Caco-2 (cell line): ENCODE data around the gene LYRM2. TPM values are rescaled to one million over a fixed set of nuclear protein-coding genes. Genes with fewer than 3 reads are reported as not detected.

Experiments
- BruUV-seq: library from RNA; stranded (reverse); fragments of 400-500 nt; replicated peaks from 2 replicates; lab custom pipeline; 2021; lab: Mats Ljungman, UMichigan
- CTCF ChIA-PET: fragments of 300-600 bp; sonication (Branson Sonifier 250); formaldehyde crosslinking; loops from one replicate; lab custom pipeline; 2022; ENCODE audit warnings: antibody characterized with exemption; lab: Charles Lee
- POLR2A ChIA-PET: fragments of 300-600 bp; sonication (Branson Sonifier 250); formaldehyde crosslinking; loops from one replicate; lab custom pipeline; 2022; ENCODE audit warnings: antibody characterized with exemption; lab: Charles Lee
- DNase-seq, 2 experiments: peaks; one replicate each; pipeline versions ENCODE4 v3.0.0 to v3.0.0-alpha.2; 2020 to 2022
- H3K27me3 ChIP-seq: replicated peaks from 2 replicates; pipeline ENCODE4 v1.6.0; 2011; ENCODE audit warnings: low read length; ENCODE audit not compliant: control insufficient read depth, insufficient read depth
- H3K36me3 ChIP-seq: 2 replicates; pipeline ENCODE4 v1.5.1; 2011; ENCODE audit warnings: low read length; ENCODE audit not compliant: control insufficient read depth, insufficient read depth
- H3K4me1 ChIP-seq: fragments of 250-450 bp; sonication (Bioruptor Pico); 2 replicates; pipeline ENCODE4 v1.5.1; 2020; ENCODE audit warnings: mild to moderate bottlenecking
- H3K4me3 ChIP-seq: 2 replicates; pipeline ENCODE4 v1.5.1; 2011; ENCODE audit warnings: low read depth, mild to moderate bottlenecking, control low read depth, low read length
- H3K9me3 ChIP-seq: fragments of 250-450 bp; sonication (Bioruptor Pico); 2 replicates; pipeline ENCODE4 v1.5.1; 2020; ENCODE audit warnings: mild to moderate bottlenecking, moderate library complexity
- H3K27ac Mint-ChIP-seq: one replicate; pipeline ENCODE4 v1.8.0; 2022; ENCODE audit warnings: mixed read lengths; ENCODE audit not compliant: unreplicated experiment
- H3K27me3 Mint-ChIP-seq: one replicate; pipeline ENCODE4 v1.8.0; 2022; ENCODE audit warnings: mixed read lengths; ENCODE audit not compliant: insufficient read depth, unreplicated experiment
- H3K36me3 Mint-ChIP-seq: one replicate; pipeline ENCODE4 v1.8.0; 2022; ENCODE audit warnings: mild to moderate bottlenecking, mixed read lengths; ENCODE audit not compliant: insufficient read depth, unreplicated experiment
- H3K4me1 Mint-ChIP-seq: one replicate; pipeline ENCODE4 v1.8.0; 2022; ENCODE audit warnings: low read depth, mixed read lengths; ENCODE audit not compliant: unreplicated experiment
- H3K4me3 Mint-ChIP-seq: one replicate; pipeline ENCODE4 v1.8.0; 2022; ENCODE audit warnings: mild to moderate bottlenecking, moderate library complexity, mixed read lengths; ENCODE audit not compliant: unreplicated experiment
- H3K9me3 Mint-ChIP-seq: one replicate; pipeline ENCODE4 v1.8.0; 2022; ENCODE audit warnings: mixed read lengths; ENCODE audit not compliant: unreplicated experiment
- intact Hi-C: fragments of 100-400 bp; cut with micrococcal nuclease; formaldehyde crosslinking; loops from one replicate; pipeline ENCODE4 v1.10.0; 2022; ENCODE audit not compliant: unreplicated experiment
- total RNA-seq: library from RNA; stranded (reverse); gene quantifications from 2 replicates; pipeline ENCODE4 v1.2.3, GENCODE V29; 2022
- TF ChIP-seq, protein P1 (sequence below), 2 experiments: fragments of 200-600 bp in 1 of 2; IDR thresholded peaks; 1 replicate in 1 of 2; 2 replicates in 1 of 2; pipeline versions ENCODE4 v1.5.1 to v1.8.0; 2011 to 2022; ENCODE audit warnings: antibody characterized with exemption in 1 of 2, control low read depth in 1 of 2, inconsistent platforms in 1 of 2, low read depth in 1 of 2, low read length in 1 of 2, mild to moderate bottlenecking in 1 of 2, moderate library complexity in 1 of 2; ENCODE audit not compliant: insufficient read depth in 1 of 2, severe bottlenecking in 1 of 2, unreplicated experiment in 1 of 2

LYRM2 gene
- total RNA-seq, 1 experiment from 2014 or later: 40.9 TPM

DNA sequence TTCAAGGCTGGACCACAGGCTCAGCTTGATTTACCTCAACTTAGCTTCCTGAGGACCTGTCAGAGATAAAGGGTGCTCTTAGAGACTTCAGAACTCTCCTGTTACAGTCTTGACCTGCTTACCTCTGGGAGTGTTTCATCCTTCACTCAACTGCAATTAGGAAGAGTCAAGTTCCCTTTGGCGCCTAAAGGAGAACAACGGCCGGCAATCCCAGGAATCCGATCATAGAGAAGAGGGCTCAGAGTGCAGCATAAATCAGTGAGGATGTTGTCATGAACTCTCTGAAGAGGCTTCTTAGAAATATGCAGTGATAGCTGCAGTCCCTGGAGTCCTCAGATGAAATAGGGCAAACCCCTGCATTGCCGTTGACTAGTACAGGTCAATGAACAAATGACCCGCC, 36.4 kb downstream of the LYRM2 start:
- Mint-ChIP-seq H3K9me3 (peaks cover 6% of the 10 kb centered on the region), H3K4me1 (peaks cover 6% of the 10 kb centered on the region), H3K36me3 (no peaks in the 10 kb centered on the region), H3K27ac (no peak overlapping the region), H3K4me3 (no peak overlapping the region), H3K27me3 (no peaks in the 10 kb centered on the region)
- intact Hi-C loops: no loop called here
- DNase-seq: no peak
- Histone ChIP-seq H3K36me3 (no peaks in the 10 kb centered on the region), H3K4me1 (peaks cover 4% of the 10 kb centered on the region; the same call in 1 of the 2 replicates), H3K4me3 (no peak overlapping the region), H3K9me3 (no peaks in the 10 kb centered on the region), H3K27me3 (no peaks in the 10 kb centered on the region)
- ChIA-PET POLR2A (no interaction called here), CTCF (no interaction called here)
- BruUV-seq: no TSS peak
- TF ChIP-seq, protein P1, sequence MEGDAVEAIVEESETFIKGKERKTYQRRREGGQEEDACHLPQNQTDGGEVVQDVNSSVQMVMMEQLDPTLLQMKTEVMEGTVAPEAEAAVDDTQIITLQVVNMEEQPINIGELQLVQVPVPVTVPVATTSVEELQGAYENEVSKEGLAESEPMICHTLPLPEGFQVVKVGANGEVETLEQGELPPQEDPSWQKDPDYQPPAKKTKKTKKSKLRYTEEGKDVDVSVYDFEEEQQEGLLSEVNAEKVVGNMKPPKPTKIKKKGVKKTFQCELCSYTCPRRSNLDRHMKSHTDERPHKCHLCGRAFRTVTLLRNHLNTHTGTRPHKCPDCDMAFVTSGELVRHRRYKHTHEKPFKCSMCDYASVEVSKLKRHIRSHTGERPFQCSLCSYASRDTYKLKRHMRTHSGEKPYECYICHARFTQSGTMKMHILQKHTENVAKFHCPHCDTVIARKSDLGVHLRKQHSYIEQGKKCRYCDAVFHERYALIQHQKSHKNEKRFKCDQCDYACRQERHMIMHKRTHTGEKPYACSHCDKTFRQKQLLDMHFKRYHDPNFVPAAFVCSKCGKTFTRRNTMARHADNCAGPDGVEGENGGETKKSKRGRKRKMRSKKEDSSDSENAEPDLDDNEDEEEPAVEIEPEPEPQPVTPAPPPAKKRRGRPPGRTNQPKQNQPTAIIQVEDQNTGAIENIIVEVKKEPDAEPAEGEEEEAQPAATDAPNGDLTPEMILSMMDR (IDR thresholded peaks at IDR 0.05; ENCODE audit: insufficient read depth in 1 of 2, low read depth in 1 of 2, low read length in 1 of 2, severe bottlenecking in 1 of 2, unreplicated experiment in 1 of 2): no peak

DNA sequence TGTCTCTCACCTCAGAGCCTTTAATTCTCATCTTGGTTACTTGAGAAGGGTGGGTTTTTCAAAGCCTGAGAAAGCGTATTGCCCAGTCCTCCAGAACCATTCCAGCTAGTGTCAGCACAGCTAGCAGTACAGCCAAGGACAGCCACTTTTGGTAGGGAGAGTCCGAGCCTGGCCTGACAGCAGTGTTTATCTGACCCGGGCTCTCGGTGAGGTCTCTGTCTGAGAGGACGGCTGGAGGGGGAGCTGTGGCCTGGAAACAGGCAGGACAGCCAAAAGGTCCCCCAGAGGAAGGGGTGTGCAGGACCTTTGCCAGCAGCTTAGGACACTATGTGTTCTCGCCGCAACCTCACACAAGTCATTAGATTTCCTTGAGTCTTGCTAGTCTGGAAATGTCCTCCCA, 38.8 kb downstream of the LYRM2 start:
- Mint-ChIP-seq H3K9me3 (peaks cover 6% of the 10 kb centered on the region), H3K27ac (no peak overlapping the region), H3K36me3 (no peaks in the 10 kb centered on the region), H3K4me3 (no peak overlapping the region), H3K27me3 (no peaks in the 10 kb centered on the region), H3K4me1 (peaks cover 6% of the 10 kb centered on the region)
- no peak for DNase-seq
- ChIA-PET POLR2A (no interaction called here), CTCF (interaction anchor here (1.2 kb wide), 1 partner anchor 162 kb away, joined by 3 read pairs; no protein-coding TSS in a partner anchor)
- TF ChIP-seq, protein P1 (IDR thresholded peaks at IDR 0.05; ENCODE audit: insufficient read depth in 1 of 2, low read depth in 1 of 2, low read length in 1 of 2, severe bottlenecking in 1 of 2, unreplicated experiment in 1 of 2): no peak
- Histone ChIP-seq H3K27me3 (no peaks in the 10 kb centered on the region), H3K36me3 (no peaks in the 10 kb centered on the region), H3K4me3 (no peak overlapping the region), H3K4me1 (peaks cover 4% of the 10 kb centered on the region; the same call in 1 of the 2 replicates), H3K9me3 (no peaks in the 10 kb centered on the region)
- no TSS peak for BruUV-seq
- intact Hi-C loops: loop anchor here (2.0 to 5.0 kb wide), 4 partner anchors 25 to 227 kb away; no protein-coding TSS in a partner anchor

DNA sequence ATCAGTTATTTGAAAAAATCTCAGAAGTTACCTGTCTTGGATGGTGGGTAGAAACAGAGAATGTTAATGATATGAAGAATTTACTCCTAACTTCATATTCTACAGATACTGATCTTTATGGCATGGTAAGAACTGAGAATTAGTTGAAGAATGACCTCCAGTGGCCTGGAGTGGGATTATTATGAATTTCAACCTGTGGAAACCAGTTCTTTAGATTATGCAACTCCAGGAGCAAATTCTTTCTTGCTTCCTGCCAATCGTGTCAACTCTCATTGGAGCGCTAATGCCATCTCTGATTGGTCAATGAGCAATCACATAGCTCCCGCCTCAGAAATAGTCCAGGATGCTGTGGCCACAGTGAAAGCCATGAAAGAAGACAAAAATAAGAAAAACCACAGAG, 40.6 kb downstream of the LYRM2 start:
- H3K9me3 Mint-ChIP-seq: peaks cover 6% of the 10 kb centered on the region
- H3K36me3 Mint-ChIP-seq: no peaks in the 10 kb centered on the region
- TF ChIP-seq, protein P1 (IDR thresholded peaks at IDR 0.05; ENCODE audit: insufficient read depth in 1 of 2, low read depth in 1 of 2, low read length in 1 of 2, severe bottlenecking in 1 of 2, unreplicated experiment in 1 of 2): peak in 1 of 2 experiments; percentile 31
- Histone ChIP-seq H3K27me3 (no peaks in the 10 kb centered on the region), H3K9me3 (no peaks in the 10 kb centered on the region), H3K4me1 (peaks cover 4% of the 10 kb centered on the region; the same call in 1 of the 2 replicates), H3K36me3 (no peaks in the 10 kb centered on the region), H3K4me3 (no peak overlapping the region)
- intact Hi-C loops: loop anchor here (1.0 to 5.0 kb wide), 6 partner anchors 23 to 225 kb away; no protein-coding TSS in a partner anchor
- H3K27ac Mint-ChIP-seq: peak overlapping the region; percentile 45
- BruUV-seq: no TSS peak
- H3K4me1 Mint-ChIP-seq: peaks cover 6% of the 10 kb centered on the region
- ChIA-PET POLR2A (no interaction called here), CTCF (interaction anchor here (0.6 to 1.6 kb wide), 9 partner anchors 14 to 167 kb away, joined by 3 to 14 read pairs (median 4); partner anchors contain the start of gene ANKRD6)
- H3K4me3 Mint-ChIP-seq: peak overlapping the region; percentile 64
- no peaks in the 10 kb centered on the region for H3K27me3 Mint-ChIP-seq
- peak; percentile 63 to 78 for DNase-seq
